Skin of body (tissue), 2 donors: ENCODE results near the gene MSRB3. TPM values are rescaled to one million over a fixed set of nuclear protein-coding genes. Genes with fewer than 3 reads are reported as not detected.
"Not testable (repeated sequence)": the region's sequence is repeated elsewhere in the genome, so short reads cannot be mapped to it uniquely, and the experiment has no call there.

Experiments
- DNase-seq: peaks from one replicate; lab custom pipeline; 2025; lab: John Stamatoyannopoulos, UW
- total RNA-seq: library from RNA; depleted of rRNA; stranded (reverse); fragments of >200 nt; gene quantifications from one replicate; pipeline ENCODE4 v1.2.3, GENCODE V29; 2014

The MSRB3 gene
- total RNA-seq, 1 donor from 2014 or later = 23.8 TPM

- no peak for DNase-seq
Measured at GRCh38 chr12:65454115-65454787, 175.8 kb downstream of the MSRB3 start.

GRCh38 chr12:65457341-65457740 lies 178.9 kb downstream of the MSRB3 start:
- not testable (repeated sequence) for DNase-seq

GRCh38 chr12:65458718-65459117 lies 180.2 kb downstream of the MSRB3 start:
- no peak for DNase-seq

GRCh38 chr12:65459545-65459944 lies 181.1 kb downstream of the MSRB3 start:
- peak; percentile 2 for DNase-seq

- DNase-seq = no peak
Measured at GRCh38 chr12:65460063-65460462, 181.6 kb downstream of the MSRB3 start.

- DNase-seq = no peak
Measured at GRCh38 chr12:65461017-65461416, 182.5 kb downstream of the MSRB3 start.

- DNase-seq = no peak
Measured at GRCh38 chr12:65462484-65462883, 184.0 kb downstream of the MSRB3 start.

- DNase-seq = no peak
Measured at GRCh38 chr12:65463082-65463481, 184.6 kb downstream of the MSRB3 start.

GRCh38 chr12:65463611-65464010 lies 185.1 kb downstream of the MSRB3 start:
- no peak for DNase-seq

GRCh38 chr12:65464930-65465329 lies 186.4 kb downstream of the MSRB3 start:
- DNase-seq = peak; percentile 78

- no peak for DNase-seq
Measured at GRCh38 chr12:65465766-65466547, 187.5 kb downstream of the MSRB3 start.

GRCh38 chr12:65466911-65467310 lies 188.4 kb downstream of the MSRB3 start:
- no peak for DNase-seq

GRCh38 chr12:65470256-65470655 lies 191.8 kb downstream of the MSRB3 start:
- peak; percentile 29 for DNase-seq

- DNase-seq = no peak
Measured at GRCh38 chr12:65472079-65472478, 193.6 kb downstream of the MSRB3 start.

GRCh38 chr12:65474831-65475230 lies 196.3 kb downstream of the MSRB3 start:
- no peak for DNase-seq

GRCh38 chr12:65477721-65478120 lies 199.2 kb downstream of the MSRB3 start:
- peak; percentile 34 for DNase-seq

- not testable (repeated sequence) for DNase-seq
Measured at GRCh38 chr12:65483891-65484516, 205.5 kb downstream of the MSRB3 start.

GRCh38 chr12:65488197-65488596 lies 209.7 kb downstream of the MSRB3 start:
- DNase-seq = no peak

- no peak for DNase-seq
Measured at GRCh38 chr12:65490250-65490649, 211.8 kb downstream of the MSRB3 start.

- no peak for DNase-seq
Measured at GRCh38 chr12:65492998-65493912, 214.8 kb downstream of the MSRB3 start.

- no peak for DNase-seq
Measured at GRCh38 chr12:65493913-65494245, 215.4 kb downstream of the MSRB3 start.
